Measurements from ENCODE around the gene AQP1.

AQP1 gene

DNA sequence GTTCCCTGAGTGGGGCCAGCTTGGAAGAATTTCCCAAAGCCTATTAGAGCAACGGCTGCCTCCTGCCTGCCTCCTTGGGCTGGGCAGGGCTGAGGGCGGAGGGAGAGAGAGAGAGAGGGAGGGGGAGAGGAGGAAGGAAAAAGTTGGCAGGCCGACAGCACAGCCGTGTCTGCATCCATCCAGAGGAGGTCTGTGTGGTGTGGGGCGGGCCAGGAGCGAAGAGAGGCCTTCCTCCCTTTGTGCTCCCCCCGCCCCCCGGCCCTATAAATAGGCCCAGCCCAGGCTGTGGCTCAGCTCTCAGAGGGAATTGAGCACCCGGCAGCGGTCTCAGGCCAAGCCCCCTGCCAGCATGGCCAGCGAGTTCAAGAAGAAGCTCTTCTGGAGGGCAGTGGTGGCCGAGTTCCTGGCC, at the start of gene AQP1:
Gene AQP1 (plus strand): TSS at position 293 of the 409 bp plus-strand sequence. CDS start 57 bp downstream, at position 350.
- peak in 33 of 56 donors; percentile 12 to 76 (median 34) for DNase-seq

DNA sequence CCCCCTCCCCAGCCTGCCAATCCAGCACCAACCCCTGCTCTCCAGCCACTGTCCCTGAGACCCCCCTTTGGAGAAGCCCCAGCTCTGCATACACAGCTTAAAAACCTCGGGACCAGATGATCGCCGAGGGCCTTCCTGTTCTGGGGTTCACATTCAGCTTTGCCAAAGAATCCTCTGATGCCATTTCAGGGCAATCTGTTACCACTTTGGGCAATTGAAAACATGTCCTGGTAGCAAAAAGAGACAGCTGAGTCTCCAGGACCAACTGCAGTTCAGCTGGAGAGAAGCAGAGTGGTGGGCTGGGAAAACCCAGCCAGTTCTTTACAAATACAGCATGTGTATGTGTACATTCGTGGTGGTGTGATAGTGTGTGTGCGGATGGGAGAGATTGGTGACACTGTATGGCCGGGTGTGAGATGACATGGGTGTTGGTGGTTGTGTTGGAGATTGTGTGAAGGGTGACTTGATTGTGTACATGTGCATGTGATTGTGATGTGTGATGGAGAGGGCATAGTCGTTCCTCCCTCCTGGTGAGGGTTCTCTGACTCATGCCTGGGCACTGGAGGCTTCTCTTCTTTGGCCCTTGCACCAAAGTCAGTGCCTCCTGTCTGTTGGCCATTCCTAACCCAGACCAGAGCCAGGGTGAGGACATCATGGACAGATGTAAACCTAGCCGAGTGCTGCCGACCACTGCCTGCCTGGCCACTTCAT, 48.5 kb upstream of the AQP1 start:
- no peak for DNase-seq

- no peak for DNase-seq
These were observed 48.0 kb upstream of the AQP1 start for GRCh38 chr7:30863706-30864035.

- no peak for DNase-seq
These were observed 47.6 kb upstream of the AQP1 start for GRCh38 chr7:30864101-30864500.

GRCh38 chr7:30865076-30865475, 46.6 kb upstream of the AQP1 start:
- no peak for DNase-seq

GRCh38 chr7:30865821-30866220, 45.8 kb upstream of the AQP1 start:
- no peak for DNase-seq

- no peak for DNase-seq
These were observed 44.7 kb upstream of the AQP1 start for GRCh38 chr7:30866939-30867338.

DNA sequence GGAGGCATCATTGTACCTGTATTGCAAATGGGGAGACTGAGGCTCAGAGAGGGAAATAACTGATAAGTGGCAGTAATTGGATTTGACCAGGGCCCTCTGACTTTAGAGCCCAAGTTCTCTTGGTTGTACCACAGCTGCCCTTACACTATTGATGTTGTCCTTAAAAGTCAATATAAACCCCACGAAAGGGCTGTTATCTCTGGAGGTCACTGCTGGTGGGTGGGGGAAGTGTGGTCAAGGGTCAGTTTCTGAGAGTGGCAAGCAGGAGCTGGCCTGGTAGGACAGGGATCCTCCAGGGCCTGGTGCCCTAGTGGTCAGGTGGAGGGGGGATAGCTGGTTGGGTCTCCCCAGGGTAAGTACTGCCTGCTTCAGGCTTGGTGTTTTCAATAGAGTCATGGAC, 44.2 kb upstream of the AQP1 start:
- DNase-seq = no peak

GRCh38 chr7:30869794-30870611, 41.6 kb upstream of the AQP1 start:
- DNase-seq = peak in 2 of 56 donors; percentile 16

GRCh38 chr7:30870821-30871518, 40.7 kb upstream of the AQP1 start:
- DNase-seq = no peak

GRCh38 chr7:30871655-30872054, 40.0 kb upstream of the AQP1 start:
- DNase-seq = no peak

GRCh38 chr7:30873207-30873606, 38.4 kb upstream of the AQP1 start:
- no peak for DNase-seq

DNA sequence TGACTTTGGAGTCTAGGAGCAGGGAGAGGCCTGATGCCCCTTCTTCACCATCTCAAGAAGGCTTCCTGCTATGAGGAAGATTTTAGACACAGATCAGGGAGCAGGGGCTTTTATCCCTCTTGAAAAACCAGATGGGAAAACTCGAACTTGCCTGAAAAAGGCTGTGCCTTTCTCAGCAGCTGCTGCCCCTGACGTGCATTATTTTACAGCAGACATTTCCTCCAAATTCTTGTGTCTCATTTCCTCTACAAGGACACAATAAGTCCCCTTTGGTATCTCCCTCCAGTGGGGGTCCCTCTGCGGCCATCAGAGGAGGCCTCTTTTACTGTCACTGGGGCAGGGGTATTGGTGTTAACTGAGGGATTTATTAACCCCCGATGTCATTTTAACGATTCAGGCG, 38.0 kb upstream of the AQP1 start:
- DNase-seq = no peak

DNA sequence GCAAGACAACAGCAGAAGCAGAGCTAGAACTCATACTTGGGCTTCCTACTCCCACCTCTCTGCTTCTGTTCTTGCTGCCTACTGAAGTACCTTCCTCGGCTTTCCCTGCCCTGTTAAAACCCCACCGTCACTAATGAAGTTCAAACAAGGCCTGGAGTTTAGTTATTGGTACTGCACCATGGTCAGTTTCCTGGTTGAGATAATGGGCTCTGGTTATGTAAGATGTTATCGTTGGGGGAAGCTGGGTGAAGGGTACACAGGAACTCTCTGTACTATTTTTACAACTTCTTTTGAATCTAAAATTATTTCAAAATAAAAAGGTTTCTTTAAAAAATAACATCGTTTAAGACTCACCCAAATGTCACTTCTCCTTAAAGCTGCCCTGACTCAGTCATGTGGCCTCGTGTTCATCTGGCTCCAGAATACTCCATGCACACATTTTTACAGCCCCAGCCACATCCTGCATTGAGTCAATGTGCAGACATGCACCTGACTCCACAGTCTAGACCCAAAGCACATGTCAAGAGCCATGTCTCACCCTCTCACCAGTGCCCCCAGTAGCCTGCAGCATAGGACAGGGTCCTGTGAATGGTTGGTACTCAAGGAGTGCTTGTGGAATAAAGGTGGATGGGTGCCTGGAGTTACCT, 36.9 kb upstream of the AQP1 start:
- DNase-seq = no peak

DNA sequence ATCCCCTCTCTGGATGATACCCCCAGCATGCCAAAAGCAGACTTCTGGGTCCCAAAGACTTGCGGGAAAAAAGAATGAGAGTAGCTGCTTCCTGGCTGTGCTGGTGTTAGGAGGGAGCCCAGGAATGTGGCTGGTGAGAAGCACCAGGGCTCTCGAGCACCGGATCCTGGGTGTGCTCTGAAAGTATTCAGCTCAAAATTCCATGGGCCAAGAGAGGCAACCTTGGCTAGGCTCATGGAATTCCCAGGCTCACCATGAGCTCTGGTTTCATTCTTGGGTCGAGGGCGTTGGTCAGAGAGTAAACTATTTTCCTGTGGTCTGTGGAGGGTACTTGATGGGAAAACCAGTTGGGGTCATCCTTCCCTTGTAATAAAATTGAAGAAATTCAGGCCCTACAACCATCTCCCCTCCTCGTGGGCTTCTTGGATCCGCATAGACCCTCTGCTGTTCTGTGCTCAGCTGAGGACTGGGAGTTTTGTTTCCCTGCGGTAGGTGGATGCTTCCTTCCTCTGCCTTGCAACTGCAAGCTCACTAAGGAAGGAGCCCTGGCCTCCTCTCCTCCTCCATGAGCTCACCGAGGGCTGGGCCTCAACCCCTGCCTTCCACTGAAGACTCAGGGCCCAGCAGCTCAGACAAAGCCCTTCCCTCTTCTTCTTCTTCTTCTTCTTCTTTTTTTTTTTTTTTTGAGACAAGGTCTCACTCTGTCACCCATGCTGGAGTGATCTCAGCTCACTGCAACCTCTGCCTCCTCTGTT, 34.5 kb upstream of the AQP1 start:
- no peak for DNase-seq

DNA sequence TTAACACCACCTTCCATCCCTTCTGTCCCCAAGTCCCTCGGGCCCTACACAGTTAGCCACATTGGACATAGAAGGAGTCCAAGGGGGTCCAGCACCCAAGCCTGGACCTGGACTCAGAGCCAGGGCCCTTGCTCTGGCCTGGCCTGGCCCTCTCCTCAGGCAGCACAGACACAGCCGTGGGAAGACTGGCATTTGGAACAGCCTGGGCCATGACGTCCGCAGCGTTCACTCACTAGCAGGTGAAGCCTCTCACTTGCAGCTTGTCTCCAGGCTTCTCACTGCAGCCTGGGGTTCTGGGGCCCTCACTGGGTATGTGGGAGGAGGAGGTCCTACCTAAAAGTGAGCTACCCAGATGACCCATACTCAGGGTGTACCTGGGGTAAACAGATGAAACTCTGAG, 33.7 kb upstream of the AQP1 start:
- no peak for DNase-seq

DNA sequence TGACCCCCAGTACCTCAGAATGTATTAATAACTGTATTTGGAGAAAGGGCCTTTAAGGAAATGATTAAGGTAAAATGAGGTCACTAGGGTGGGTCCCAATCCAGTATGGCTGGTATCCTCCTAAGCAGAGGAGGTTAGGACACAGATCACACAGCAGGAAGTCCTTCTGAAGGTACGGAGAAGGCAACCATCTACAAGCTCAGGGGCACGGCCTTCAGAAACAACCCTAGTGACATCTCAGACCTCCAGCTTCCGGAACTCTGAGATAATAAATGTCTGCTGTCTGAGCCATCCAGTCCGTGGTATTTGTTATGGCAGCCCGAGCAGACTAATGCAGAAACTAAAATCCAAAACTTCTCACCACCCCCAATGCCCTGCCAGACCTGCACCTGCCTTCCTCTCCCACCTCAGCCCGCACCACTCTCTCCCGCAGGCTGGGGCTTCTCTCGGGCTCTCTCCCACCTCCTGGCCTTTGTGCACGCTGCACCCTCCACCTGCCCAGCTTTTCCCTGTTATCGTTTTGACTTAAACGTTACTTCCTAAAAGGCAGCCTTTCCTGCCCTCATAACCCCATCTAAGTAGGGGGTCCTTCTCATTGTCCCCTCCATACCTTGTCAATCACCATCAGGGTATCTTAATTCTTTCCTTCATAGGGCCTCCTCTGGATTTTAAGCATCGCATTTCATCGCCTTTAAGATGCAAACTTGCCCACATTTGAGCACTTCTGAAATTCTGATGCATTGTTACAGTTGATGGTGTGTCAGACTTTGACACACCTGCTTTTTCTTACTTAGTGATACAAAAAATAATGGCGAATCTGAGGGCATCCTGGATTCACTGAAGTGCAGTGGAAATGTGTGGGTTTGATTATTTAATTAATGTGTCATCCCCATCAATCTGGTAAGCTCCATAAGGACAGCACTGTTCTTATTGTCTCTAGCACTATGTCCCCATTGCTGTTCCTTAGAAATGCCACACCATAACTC, 32.2 kb upstream of the AQP1 start:
- DNase-seq = no peak

GRCh38 chr7:30880125-30880720, 31.4 kb upstream of the AQP1 start:
- no peak for DNase-seq

DNA sequence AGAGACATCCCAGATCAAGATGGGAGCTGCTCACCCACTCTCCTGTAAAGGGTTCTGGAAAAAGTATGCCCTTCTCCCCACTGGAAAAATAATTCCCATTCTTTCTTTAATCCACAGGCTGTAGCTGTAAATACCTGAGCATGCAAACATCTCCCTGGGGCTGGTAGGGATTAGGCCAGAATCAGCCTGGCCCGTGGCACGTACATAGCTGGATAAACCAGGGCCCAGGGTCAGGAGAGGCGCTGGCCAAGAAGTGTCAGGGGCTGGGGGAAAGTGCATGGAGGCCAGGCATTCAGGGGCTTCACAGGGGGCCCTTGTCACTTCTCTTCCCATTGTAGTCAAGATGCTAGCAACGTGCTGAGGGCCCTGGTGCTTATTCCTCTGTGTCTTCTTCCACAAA, 30.7 kb upstream of the AQP1 start:
- no peak for DNase-seq

Data from amygdala (tissue), 56 donors.